NCI-H1092 treated with DMSO at 0.1 percent for 48 hours (cell line): Measurements from ENCODE around the gene DHX32.
"Not testable (repeated sequence)": the region's sequence is repeated elsewhere in the genome, so short reads cannot be mapped to it uniquely, and the experiment has no call there.

ENCODE experiments used
- DNase-seq: peaks from one replicate; lab custom pipeline; 2025; lab: John Stamatoyannopoulos, UW

The DHX32 gene, protein sequence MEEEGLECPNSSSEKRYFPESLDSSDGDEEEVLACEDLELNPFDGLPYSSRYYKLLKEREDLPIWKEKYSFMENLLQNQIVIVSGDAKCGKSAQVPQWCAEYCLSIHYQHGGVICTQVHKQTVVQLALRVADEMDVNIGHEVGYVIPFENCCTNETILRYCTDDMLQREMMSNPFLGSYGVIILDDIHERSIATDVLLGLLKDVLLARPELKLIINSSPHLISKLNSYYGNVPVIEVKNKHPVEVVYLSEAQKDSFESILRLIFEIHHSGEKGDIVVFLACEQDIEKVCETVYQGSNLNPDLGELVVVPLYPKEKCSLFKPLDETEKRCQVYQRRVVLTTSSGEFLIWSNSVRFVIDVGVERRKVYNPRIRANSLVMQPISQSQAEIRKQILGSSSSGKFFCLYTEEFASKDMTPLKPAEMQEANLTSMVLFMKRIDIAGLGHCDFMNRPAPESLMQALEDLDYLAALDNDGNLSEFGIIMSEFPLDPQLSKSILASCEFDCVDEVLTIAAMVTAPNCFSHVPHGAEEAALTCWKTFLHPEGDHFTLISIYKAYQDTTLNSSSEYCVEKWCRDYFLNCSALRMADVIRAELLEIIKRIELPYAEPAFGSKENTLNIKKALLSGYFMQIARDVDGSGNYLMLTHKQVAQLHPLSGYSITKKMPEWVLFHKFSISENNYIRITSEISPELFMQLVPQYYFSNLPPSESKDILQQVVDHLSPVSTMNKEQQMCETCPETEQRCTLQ

DNA sequence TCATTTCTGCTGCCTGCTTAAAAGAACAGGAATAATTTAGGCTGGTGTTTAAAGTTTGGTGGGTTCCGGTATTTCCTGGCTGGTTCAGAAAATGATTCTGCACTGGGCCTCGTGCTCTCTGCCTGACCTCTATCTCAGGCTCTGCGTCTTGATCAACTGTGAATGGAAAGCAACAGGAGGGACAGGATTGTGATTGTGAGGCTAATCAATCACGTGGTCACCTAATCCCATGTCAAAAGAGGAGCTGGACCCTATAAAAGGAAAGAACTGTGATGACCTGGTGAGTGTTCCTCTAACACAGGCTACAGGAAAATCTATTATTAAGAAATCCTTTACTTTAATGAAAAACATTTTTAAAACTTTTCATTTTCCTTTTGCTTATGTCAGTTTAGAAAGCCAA lies at the start of gene DHX32:
Gene DHX32 (minus strand): TSS at position 101 of the 400 bp plus-strand sequence. CDS start 468 bp downstream, outside the sequence.
- DNase-seq = no peak

DNA sequence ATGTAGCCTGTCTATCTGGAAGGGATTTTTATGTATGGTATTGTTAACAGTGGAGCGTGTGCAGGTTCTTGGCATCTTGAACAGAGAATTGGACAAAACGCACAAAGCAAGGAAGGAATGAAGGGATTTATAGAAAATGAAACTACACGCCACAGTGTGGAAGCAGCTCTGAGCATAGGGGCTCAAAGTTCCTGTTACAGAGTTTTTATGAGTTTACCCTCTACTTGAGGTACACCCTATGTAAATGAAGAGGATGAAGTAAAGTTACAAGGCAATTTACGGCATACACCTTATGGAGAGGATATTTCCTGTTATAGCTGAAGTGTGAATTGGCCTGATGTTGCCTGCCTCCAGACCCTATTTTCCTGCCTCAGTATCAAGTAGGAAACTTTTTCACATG lies 48.5 kb upstream of the DHX32 start:
- DNase-seq = no peak

DNA sequence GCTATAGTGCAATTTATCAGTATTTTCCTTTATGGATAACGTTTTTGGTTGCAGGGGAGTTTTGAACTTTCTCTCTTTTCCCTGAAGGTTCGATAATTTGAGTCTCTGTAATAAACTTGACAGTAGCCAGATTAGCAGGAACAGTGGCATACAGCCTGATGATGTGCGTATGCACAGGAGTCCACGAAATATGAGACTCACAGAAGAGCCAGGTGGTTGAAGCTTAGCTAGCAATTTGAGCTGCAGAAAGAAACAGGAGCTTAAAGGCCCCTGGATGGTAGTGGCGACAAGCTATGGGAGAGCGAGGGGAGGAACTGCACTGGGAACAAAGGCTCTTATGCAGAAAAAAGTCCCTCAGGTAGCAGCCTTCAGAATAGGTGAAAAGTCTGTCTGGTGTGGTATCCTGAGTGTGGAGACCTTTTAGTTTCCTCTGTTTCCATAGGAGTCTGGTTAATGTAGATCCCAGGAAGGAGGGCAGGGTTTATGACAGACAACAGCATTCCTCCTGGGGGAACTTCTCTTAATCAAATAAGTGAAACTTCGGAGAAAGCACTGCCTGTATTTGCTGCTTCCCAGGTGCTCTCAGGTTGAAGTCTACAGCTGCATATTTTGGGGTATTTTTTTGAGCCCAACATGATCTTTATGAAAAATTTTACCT lies 48.0 kb upstream of the DHX32 start:
- DNase-seq = peak; percentile 13

DNA sequence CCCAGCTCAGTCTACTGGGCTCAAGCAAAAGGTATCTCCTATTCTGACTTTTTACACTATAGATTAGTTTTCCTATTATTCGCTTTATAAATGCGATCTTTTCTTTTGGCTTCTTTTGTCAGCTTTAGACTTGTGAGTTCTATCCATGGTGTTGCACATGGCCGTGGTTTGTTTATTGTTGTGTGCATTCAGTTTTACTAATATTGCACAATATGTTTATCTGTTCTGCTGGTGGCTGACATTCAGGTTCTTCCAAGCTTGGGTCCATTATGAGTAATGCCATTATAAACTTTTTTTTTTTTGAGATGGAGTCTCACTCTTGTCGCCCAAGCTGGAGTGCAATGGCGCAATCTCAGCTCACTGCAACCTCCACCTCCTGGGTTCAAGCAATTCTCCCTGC lies 46.2 kb upstream of the DHX32 start:
- DNase-seq = not testable (repeated sequence)

DNA sequence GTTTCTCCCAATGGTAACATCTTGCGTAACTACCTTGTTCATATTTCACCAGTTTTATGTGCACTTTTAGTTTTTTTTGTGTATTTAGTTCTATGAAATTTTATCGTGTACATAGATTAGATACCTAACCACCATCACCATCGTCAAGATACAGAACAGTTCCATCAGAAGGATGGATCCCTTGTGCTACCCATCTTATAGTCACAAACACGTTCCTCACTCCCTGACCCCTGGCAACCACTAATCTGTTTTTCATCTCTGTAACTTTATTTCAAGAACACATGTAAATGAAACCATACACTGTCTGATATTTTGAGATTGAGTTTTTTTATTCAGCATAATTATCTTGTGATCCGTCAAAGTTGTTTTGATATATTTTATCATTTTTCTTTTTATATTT lies 45.2 kb upstream of the DHX32 start:
- no peak for DNase-seq

DNA sequence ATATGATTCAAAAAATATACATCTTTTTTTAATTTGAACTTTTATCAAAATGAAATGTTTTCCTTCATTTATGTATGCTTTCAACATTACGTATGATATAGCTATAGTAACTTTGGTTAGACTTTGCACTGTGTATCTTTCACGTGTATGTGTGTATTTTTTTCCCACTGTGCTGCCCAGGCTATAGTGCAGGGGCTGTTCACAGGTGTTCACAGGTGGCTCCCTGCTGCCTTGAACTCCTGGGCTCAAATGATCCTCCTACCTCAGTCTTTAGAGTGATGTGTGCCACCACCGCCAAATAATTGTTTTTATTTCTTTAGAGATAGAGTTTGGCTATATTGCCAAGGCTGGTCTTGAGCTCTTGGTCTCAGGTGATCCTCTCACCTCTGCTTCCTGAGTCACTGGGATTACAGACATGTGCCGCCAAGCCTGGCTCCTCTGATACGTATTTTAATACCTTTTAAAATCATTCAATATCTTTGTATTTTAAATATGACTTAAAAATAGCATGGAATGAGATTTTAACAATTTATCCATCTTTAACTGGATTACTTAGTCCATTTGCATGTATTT lies 44.3 kb upstream of the DHX32 start:
- DNase-seq = no peak

DNA sequence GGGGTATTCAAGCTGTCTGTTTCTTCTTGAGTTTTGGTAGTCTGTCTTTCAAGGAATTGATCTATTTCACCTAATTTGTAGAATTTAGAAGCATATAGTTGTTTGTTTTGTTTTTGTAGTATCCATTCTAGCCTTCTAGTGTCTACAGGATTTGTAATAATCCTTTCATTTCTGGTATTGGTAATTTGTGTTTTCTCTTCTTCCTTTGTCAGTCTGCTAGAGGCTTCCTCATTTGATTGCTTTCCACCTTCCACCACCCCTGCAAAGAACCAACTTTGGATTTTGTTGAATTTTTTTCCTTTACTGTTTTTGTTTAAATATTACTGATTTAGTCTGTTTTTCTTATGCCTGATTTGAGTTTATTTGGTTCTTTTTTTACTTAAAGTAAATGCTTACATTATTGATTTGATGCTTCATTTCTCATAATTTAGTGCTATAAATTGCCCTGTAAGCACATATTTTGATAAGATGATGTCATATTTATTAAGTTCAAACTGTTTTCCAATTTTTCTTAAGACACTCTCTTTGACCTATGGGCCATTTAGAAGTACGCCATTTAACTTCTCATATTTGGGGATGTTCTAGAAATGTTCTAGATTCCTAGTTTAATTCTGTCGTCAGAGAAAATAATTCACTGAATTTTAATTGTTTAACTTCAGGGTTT lies 40.7 kb upstream of the DHX32 start:
- not testable (repeated sequence) for DNase-seq

DNA sequence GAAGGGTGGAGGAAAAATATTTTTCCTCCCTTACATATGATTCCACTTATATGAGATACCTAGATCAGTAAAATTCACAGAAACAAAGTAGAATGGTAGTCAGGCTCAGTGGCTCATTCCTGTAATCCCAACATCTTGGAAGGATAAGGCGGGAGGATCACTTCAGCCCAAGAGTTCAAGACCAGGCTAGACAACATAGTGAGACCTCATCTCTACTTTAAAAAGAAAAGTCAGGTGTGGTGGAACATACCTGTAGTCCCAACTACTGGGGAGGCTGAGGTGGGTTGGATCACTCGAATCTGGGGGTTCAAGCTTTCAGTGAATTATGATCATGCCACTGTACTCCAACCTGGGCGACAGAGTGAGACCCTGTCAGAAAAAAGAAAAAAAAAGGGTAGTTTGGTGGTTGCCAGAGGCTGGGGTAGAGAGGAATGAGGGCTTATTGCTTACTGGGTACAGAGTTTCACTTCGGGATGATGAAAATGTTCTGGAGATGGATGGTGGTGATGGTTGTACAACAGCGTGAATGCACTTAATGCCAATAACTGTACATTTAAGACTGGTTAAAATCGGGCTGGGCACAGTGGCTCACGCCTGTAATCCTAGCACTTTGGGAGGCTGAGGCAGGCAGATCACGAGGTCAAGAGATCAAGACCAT lies 36.7 kb upstream of the DHX32 start:
- not testable (repeated sequence) for DNase-seq

DNA sequence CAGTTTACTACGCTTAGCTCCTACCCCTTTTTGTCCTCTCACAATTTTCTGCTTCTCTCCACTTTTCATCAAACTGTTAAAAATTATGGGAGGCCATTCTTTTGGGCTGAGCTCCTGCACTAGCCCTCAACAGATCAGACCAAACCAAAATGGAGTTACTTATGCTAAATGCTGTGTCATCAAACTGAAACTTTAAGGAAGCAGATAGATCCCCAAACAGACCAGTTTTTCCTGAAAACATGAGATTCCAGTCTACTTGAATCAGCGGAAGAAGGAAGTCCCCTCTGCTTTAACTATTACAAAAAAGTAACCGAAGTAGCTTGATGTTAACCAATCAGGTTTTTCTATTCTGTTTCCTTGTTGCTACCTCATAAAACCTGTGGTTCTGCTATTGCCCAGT lies 35.9 kb upstream of the DHX32 start:
- no peak for DNase-seq

DNA sequence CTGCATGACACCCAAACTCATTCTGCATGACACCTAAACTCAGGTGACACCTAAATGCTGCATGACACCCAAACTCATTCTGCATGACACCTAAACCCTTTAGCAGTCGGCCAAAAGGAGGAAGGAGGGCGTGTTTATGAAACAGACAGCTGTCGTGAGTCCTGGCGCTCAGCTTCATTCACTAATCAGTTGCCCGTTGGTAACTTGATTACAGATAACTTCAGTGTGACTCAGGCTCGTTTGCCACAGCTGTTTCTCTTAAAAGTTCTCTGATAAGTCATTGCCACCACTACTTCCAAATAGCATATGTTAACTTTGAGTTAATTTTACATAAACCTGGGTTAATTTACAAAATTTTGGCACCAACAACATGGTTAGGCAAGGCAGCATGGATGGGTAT lies 32.2 kb upstream of the DHX32 start:
- not testable (repeated sequence) for DNase-seq

DNA sequence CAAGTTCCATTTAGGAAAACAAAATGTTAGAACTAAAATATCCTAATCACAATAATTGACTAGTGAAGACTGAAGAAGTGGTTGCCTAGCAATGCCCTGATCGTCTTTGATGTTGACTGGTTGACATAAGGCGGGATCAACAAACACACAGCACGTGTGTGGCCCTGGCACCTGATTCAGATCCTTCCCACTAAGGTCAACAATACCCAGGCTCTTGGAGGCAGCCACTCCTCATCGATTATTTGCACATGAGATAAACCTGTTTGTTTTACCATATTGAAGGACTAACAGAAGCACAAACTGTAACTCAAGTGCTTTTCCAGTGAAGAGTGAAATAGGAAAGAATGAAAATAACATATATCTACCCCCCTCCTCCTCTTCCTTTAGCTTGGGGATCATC lies 30.9 kb upstream of the DHX32 start:
- DNase-seq = peak; percentile 70

DNA sequence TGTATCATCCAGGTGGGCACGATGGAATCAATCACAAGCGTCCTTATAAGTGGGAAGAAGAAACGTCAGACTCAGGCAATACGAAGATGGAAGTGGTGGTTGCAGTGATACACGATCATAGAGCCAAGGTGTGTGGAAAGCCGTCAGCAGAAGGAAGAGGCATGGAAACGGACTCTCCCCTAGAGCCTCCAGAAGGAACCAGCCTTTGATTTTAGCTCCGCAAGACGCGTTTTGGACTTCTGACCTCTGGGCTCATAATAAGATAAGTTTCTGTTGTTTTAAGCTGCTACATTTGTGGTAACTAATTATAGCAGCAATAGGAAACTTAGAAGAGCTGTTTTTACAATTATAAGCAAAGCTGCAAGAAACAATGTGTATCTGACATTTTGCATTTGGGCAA lies 30.1 kb upstream of the DHX32 start:
- DNase-seq = no peak

DNA sequence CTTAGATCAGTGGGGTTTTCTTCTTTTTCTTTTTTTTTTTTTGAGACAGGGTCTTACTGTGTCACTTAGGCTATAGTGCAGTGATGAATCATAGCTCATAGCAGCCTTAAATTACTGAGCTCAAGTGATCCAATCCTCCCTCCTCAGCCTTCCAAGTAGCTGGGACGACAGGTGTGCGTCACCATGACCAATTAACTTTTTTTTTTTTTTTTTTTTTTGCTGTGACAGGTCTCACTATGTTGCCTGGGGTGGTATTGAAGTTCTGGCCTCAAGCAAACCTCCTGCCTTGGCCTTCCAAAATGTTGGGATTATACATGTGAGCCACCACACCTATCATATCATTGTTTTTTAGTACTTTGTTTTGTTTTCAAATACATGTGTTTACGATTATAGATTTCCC lies 28.4 kb upstream of the DHX32 start:
- DNase-seq = not testable (repeated sequence)

DNA sequence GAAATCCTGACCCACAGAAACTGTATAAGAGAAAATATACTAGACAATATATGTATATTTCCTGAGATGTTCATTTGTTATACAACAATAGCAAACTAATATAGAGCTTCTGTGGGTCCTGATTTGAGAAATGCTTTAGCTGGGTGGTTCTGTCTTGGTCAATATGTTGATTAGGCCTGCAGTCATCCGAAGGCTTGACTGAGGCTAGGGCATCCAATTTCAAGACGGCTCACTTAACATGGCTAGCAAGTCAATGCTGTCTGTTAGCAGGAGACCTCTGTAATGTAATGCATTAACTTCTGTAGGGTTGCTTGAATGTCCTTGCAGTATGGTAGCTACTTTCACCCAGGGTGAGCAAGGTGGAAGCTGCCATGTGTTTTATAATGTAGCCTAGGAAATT lies 27.7 kb upstream of the DHX32 start:
- not testable (repeated sequence) for DNase-seq

DNA sequence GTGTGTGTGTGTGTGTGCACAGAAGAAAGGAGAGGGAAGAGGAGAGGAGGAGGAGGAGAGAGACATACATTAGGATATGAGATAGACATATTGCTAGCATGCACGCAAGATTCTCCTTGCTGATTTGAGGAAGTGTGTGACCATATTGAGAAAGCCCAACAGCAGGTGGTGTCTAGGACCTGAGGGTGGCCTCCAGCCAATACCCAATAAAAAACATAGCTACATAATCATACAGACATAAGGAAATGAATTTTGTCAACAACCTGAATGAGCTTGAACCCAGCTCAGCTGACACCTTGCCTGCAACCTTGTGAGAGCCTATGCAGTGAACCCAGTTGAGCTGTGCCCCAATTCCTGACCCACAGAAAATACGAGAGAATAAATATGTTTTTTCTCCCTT lies 26.5 kb upstream of the DHX32 start:
- not testable (repeated sequence) for DNase-seq

DNA sequence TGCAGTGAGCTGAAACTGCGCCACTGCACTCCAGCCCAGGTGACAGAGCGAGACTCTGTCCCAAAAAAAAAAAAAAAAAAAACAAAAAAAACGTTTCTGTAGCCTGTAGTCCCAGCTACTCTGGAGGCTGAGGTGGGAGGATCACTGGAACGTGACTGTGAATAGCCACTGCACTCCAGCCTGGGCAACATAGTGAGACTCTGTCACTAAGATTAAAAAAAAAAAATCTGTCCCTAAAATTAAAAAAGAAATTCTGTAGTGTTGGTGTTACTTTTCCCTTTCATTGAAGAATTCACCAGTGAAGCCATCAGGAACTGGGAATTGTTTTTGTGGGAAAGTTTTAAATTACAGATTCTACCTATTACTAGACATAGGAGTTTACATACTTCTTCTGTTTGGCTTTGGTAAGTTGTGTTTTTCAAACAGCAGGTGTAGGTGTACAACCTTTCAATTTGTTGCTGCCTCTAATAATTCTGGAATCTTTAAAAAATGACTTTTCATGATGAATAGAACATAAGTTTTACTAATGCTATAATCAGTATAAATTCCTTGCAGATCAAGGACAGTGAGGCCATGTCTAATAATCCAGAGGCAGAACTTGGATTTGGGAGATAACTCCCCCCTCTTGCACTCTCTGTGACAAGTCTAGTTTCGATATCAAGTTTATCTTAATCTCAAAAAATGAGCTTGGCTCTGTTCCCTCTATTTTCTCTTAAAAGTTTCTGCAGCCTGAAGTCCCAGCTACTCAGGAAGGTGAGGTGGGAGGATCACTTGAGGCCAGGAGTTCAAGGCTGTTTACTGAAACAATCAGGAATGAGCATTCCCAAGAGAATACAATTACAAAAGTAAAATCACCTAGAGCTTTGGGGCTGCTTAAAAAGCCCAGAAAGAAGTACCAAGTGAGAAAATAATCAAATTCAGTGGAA lies 24.2 kb upstream of the DHX32 start:
- DNase-seq = not testable (repeated sequence)

DNA sequence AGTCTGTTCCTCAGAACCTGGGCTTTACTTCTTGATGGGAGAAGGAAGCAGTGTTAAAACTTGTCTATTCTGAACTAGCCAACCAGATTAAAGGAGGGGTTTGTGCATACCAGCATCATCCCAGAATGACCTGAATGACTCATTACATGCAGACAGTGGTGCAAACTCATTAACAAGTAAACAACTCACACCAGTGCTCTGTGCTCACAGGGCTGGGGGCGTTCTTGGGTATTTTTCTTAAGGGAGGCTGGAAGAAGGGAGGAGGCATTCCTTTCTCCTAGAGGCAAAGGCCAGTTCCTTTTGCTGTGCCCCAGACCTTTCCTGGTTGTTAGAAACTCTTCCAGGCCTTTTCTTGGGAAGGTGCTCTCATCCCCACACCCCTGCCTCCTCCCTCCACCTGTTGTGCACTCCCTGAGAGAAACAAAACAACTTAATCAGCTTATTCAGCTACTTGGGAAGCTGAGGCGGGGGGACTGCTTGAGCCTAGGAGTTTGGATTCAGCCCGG lies 22.1 kb upstream of the DHX32 start:
- DNase-seq = not testable (repeated sequence)

DNA sequence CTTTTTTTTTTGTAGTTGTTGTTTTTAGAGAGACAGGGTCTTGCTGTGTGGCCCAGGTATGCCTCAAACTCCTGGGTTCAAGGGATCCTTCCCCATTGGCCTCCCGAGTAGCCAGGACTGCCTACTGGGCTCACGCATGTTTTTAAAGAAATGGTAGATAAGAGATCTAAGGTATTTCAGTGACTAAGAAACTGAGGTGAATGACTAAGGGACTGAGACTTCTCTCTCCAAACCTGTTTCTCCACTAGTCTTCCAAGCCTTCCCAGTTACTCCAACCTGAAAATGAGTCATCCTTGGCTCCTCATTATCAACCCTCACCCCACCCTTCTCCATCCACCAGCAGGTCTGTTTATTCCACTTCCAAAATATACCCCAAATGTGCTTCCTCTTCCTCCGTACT lies 19.9 kb upstream of the DHX32 start:
- DNase-seq = not testable (repeated sequence)

DNA sequence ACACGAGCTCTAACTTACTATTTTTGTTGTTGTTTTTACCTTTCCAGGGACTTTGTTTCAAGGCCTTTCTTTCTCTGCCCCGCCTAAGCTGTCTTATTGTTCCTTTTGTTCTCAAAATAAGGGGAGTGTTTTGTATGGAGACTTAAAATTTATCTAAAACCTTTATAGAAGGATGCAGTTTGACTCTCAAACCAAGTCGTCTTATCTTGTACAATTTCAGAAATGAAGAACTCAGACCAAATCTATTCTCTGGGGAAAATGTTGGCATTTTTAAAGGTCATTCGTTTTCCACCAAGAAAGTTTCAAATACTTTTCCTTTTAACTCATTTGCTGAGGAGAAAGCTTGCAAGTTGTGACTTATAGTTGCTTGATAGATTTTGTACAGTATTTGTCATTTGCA lies 16.2 kb upstream of the DHX32 start:
- DNase-seq = not testable (repeated sequence)
